Natural killer cell (primary cell): Measurements from ENCODE around the gene GRID1. TPM values are rescaled to one million over a fixed set of nuclear protein-coding genes. Genes with fewer than 3 reads are reported as not detected.

ENCODE experiments used
- ATAC-seq, 3 donors: fragments of 150-1000 bp in 2 of 3; fragments of 200-7000 bp in 1 of 3; cut with Tn5 transposase; 1 replicate in 1 of 3; 2 replicates in 2 of 3; pipeline ENCODE4 v1.10.0; 2021; ENCODE audit warnings: mild to moderate bottlenecking in 2 of 3, moderate library complexity in 2 of 3
- DNase-seq, 2 donors: peaks; one replicate each; pipeline versions ENCODE4 v3.0.0 to v3.0.0-alpha.2; 2013 to 2021; ENCODE audit warnings: mixed read lengths in 1 of 2
- H3K27ac ChIP-seq: one replicate; pipeline ENCODE4 v1.5.1; 2013; ENCODE audit warnings: mild to moderate bottlenecking, low read length
- H3K27me3 ChIP-seq: one replicate; pipeline ENCODE4 v1.6.1; 2013; ENCODE audit warnings: low read length; ENCODE audit not compliant: control insufficient read depth, insufficient read depth
- H3K36me3 ChIP-seq: one replicate; pipeline ENCODE4 v1.6.1; 2013; ENCODE audit warnings: low read length; ENCODE audit not compliant: control insufficient read depth, insufficient read depth
- H3K4me1 ChIP-seq: one replicate; pipeline ENCODE4 v1.6.1; 2013; ENCODE audit warnings: low read length; ENCODE audit not compliant: control insufficient read depth, insufficient read depth
- H3K4me3 ChIP-seq: one replicate; pipeline ENCODE4 v1.5.1; 2013; ENCODE audit warnings: low read length
- H3K9me3 ChIP-seq: one replicate; pipeline ENCODE4 v1.6.1; 2013; ENCODE audit warnings: low read length; ENCODE audit not compliant: control insufficient read depth, insufficient read depth
- H3K27ac Mint-ChIP-seq, 2 donors: one replicate each; pipeline ENCODE4 v1.8.0; 2022; ENCODE audit warnings: mild to moderate bottlenecking in 2 of 2, mixed read lengths in 2 of 2, moderate library complexity in 1 of 2
- H3K27me3 Mint-ChIP-seq, 2 donors: one replicate each; pipeline ENCODE4 v1.8.0; 2022; ENCODE audit warnings: low read depth in 2 of 2, mixed read lengths in 2 of 2
- H3K36me3 Mint-ChIP-seq: one replicate; pipeline ENCODE4 v1.8.0; 2022; ENCODE audit warnings: mixed read lengths
- H3K4me1 Mint-ChIP-seq, 2 donors: one replicate each; pipeline ENCODE4 v1.8.0; 2022; ENCODE audit warnings: mixed read lengths in 2 of 2
- H3K4me3 Mint-ChIP-seq: one replicate; pipeline ENCODE4 v1.8.0; 2022; ENCODE audit warnings: mild to moderate bottlenecking, moderate library complexity, mixed read lengths
- H3K9me3 Mint-ChIP-seq, 2 donors: one replicate each; pipeline ENCODE4 v1.8.0; 2022; ENCODE audit warnings: mixed read lengths in 2 of 2
- CTCF ChIP-seq: fragments of 200-600 bp; IDR thresholded peaks from one replicate; pipeline ENCODE4 v1.8.0; 2022; ENCODE audit warnings: antibody characterized with exemption
- WGBS: methylation state at CpG from one replicate; pipeline ENCODE4 v1.1.7; 2013; ENCODE audit warnings: missing lambda C conversion rate; ENCODE audit not compliant: insufficient coverage; 5-methylcytosine and 5-hydroxymethylcytosine counted together
- intact Hi-C: fragments of 100-400 bp; cut with micrococcal nuclease; formaldehyde crosslinking; loops from one replicate; pipeline ENCODE4 v1.14.2; 2022
- total RNA-seq, 4 donors: library from RNA; stranded (reverse); fragments of 120-200 nt in 1 of 4; gene quantifications; one replicate each; pipeline versions ENCODE4 v1.2.3 to v1.2.4, GENCODE V29; 2013 to 2022

Gene GRID1
- total RNA-seq, 3 donors from 2014 or later (not counting 1 experiment from before 2014, with no cell fraction given) = not detected

- H3K4me3 ChIP-seq = no peak overlapping the region
- H3K36me3 ChIP-seq = no peaks in the 10 kb centered on the region
- 73% methylated on average over 5 of the region's 7 CpGs for WGBS
- H3K9me3 Mint-ChIP-seq = no peaks in the 10 kb centered on the region
- no peak overlapping the region for H3K27ac ChIP-seq
- ATAC-seq (no peak), DNase-seq (no peak)
- intact Hi-C loops = no loop called here
- H3K9me3 ChIP-seq = no peaks in the 10 kb centered on the region
- H3K4me1 ChIP-seq = no peaks in the 10 kb centered on the region
- no peak overlapping the region for H3K4me3 Mint-ChIP-seq
- no peak overlapping the region for H3K27ac Mint-ChIP-seq
- no peaks in the 10 kb centered on the region for H3K36me3 Mint-ChIP-seq
- TF ChIP-seq CTCF = no peak
- H3K27me3 Mint-ChIP-seq = peaks cover 0 to 10% of the 10 kb centered on the region in 2 donors
- no peaks in the 10 kb centered on the region for H3K27me3 ChIP-seq
- H3K4me1 Mint-ChIP-seq = no peaks in the 10 kb centered on the region
Measured at GRCh38 chr10:86149257-86149656, 217.3 kb downstream of the GRID1 start.

DNA sequence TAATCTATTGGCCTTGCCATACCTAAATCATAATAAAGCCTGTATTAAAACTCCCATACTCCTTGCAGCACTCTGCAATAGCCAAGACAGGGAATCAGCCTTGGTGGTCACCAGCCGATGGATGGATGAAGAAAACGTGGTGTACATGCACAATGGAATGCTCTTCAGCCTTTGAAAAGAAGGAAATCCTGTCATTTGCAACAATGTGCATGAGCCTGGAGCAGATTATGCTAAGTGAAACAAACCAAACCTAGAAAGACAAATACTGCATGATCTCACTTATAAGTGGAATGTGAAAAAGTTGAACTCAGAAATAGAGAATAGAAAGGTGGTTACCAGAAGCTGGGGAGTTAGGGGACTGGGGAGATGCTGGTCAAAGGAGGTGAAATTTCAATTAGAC lies 218.5 kb downstream of the GRID1 start:
- Mint-ChIP-seq H3K9me3 (no peaks in the 10 kb centered on the region), H3K27ac (no peak overlapping the region), H3K4me3 (no peak overlapping the region), H3K27me3 (peaks cover 0 to 10% of the 10 kb centered on the region in 2 donors), H3K4me1 (no peaks in the 10 kb centered on the region), H3K36me3 (no peaks in the 10 kb centered on the region)
- no peak overlapping the region for H3K4me3 ChIP-seq
- DNase-seq (no peak), ATAC-seq (no peak)
- 69% methylated on average over 2 of the region's 2 CpGs for WGBS
- TF ChIP-seq CTCF = no peak
- no peaks in the 10 kb centered on the region for H3K4me1 ChIP-seq
- intact Hi-C loops = no loop called here
- H3K9me3 ChIP-seq = no peaks in the 10 kb centered on the region
- no peaks in the 10 kb centered on the region for H3K36me3 ChIP-seq
- H3K27me3 ChIP-seq = no peaks in the 10 kb centered on the region
- no peak overlapping the region for H3K27ac ChIP-seq

GRCh38 chr10:86144301-86144700 lies 222.3 kb downstream of the GRID1 start:
- no peaks in the 10 kb centered on the region for H3K9me3 ChIP-seq
- Mint-ChIP-seq H3K36me3 (no peaks in the 10 kb centered on the region), H3K4me3 (no peak overlapping the region), H3K4me1 (no peaks in the 10 kb centered on the region), H3K9me3 (no peaks in the 10 kb centered on the region), H3K27ac (no peak overlapping the region), H3K27me3 (peaks cover 0 to 3% of the 10 kb centered on the region in 2 donors)
- DNase-seq (no peak), ATAC-seq (no peak)
- H3K4me1 ChIP-seq = no peaks in the 10 kb centered on the region
- H3K36me3 ChIP-seq = no peaks in the 10 kb centered on the region
- TF ChIP-seq CTCF = no peak
- H3K4me3 ChIP-seq = no peak overlapping the region
- no peaks in the 10 kb centered on the region for H3K27me3 ChIP-seq
- 90% methylated on average over 8 of the region's 8 CpGs for WGBS
- intact Hi-C loops = no loop called here
- H3K27ac ChIP-seq = no peak overlapping the region

DNA sequence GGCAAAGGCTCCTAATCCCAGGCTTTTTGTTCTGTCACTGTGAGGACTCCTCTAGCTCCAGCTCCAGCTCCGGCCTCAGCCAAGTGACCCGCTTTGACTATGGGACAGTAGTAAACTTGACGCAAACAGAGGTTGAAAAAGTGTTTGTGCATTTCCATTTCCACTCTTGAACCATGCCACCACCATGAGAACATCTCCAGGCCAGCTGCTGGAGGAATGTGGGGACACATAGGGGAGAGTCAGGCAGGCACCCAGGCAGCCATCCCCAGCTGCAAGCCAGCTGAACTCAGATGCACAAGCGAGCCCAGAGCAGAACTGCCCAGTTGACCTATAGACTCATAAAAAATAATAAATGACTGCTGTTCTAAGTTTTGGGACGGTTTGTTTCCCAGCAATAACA lies 224.7 kb downstream of the GRID1 start:
- no peak overlapping the region for H3K4me3 ChIP-seq

More for the DNA sequence above, 224.7 kb downstream of the GRID1 start:
- no peak overlapping the region for H3K4me3 Mint-ChIP-seq
- peaks cover 0 to 3% of the 10 kb centered on the region in 2 donors for H3K27me3 Mint-ChIP-seq
- H3K4me1 Mint-ChIP-seq = no peaks in the 10 kb centered on the region
- no peak overlapping the region for H3K27ac ChIP-seq
- DNase-seq = no peak
- H3K9me3 ChIP-seq = no peaks in the 10 kb centered on the region
- no peaks in the 10 kb centered on the region for H3K27me3 ChIP-seq
- no peaks in the 10 kb centered on the region for H3K36me3 Mint-ChIP-seq
- intact Hi-C loops = no loop called here
- ATAC-seq = no peak
- no peaks in the 10 kb centered on the region for H3K9me3 Mint-ChIP-seq
- H3K4me1 ChIP-seq = no peaks in the 10 kb centered on the region
- H3K36me3 ChIP-seq = no peaks in the 10 kb centered on the region
- 95% methylated on average over 5 of the region's 5 CpGs for WGBS
- TF ChIP-seq CTCF = no peak
- no peak overlapping the region for H3K27ac Mint-ChIP-seq
